ENCODE data around the gene DCLK2.

DCLK2 gene

GRCh38 chr4:150299816-150300215, 221.6 kb downstream of the DCLK2 start:
- Histone ChIP-seq H3K4me3 (ENCODE audit: low read length) (no peak overlapping the region), H3K4me1 (ENCODE audit: control insufficient read depth, insufficient read depth, low read length) (no peaks in the 10 kb centered on the region), H3K36me3 (ENCODE audit: control insufficient read depth, insufficient read depth, low read length) (no peaks in the 10 kb centered on the region), H3K27me3 (ENCODE audit: control insufficient read depth, insufficient read depth, low read length) (no peaks in the 10 kb centered on the region), H3K9me3 (ENCODE audit: control insufficient read depth, low read length) (no peaks in the 10 kb centered on the region), H3K9ac (ENCODE audit: low read length) (no peak overlapping the region)

- Histone ChIP-seq H3K9ac (ENCODE audit: low read length) (no peak overlapping the region), H3K4me3 (ENCODE audit: low read length) (no peak overlapping the region), H3K9me3 (ENCODE audit: control insufficient read depth, low read length) (no peaks in the 10 kb centered on the region), H3K36me3 (ENCODE audit: control insufficient read depth, insufficient read depth, low read length) (no peaks in the 10 kb centered on the region), H3K27me3 (ENCODE audit: control insufficient read depth, insufficient read depth, low read length) (no peaks in the 10 kb centered on the region), H3K4me1 (ENCODE audit: control insufficient read depth, insufficient read depth, low read length) (no peaks in the 10 kb centered on the region)
Observed at GRCh38 chr4:150302553-150302952, 224.3 kb downstream of the DCLK2 start.

- Histone ChIP-seq H3K27me3 (ENCODE audit: control insufficient read depth, insufficient read depth, low read length) (no peaks in the 10 kb centered on the region), H3K4me1 (ENCODE audit: control insufficient read depth, insufficient read depth, low read length) (no peaks in the 10 kb centered on the region), H3K36me3 (ENCODE audit: control insufficient read depth, insufficient read depth, low read length) (no peaks in the 10 kb centered on the region), H3K9me3 (ENCODE audit: control insufficient read depth, low read length) (no peaks in the 10 kb centered on the region), H3K4me3 (ENCODE audit: low read length) (no peak overlapping the region), H3K9ac (ENCODE audit: low read length) (no peak overlapping the region)
Observed at GRCh38 chr4:150305995-150306394, 227.8 kb downstream of the DCLK2 start.

DNA sequence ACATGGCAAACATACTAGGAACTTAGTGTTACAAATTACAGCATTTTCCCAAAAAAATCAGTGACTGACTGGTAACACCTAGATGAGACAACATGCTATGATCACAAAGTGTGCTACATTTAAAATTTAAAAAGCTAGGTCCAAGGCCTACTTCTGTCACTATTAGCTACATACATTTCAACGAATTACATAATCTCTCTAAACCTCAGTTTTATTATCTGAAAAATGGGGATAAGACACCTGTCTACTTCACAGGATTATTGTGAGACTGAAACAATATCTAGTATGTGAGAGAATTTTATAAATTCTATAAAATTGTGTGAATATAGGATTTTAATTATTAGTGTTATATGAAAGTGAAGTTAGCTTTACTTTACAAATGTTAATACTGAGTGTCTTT, 228.5 kb downstream of the DCLK2 start:
- no peaks in the 10 kb centered on the region for H3K36me3 ChIP-seq (ENCODE audit: control insufficient read depth, insufficient read depth, low read length)
- no peaks in the 10 kb centered on the region for H3K9me3 ChIP-seq (ENCODE audit: control insufficient read depth, low read length)
- H3K9ac ChIP-seq (ENCODE audit: low read length), result no peak overlapping the region
- no peaks in the 10 kb centered on the region for H3K4me1 ChIP-seq (ENCODE audit: control insufficient read depth, insufficient read depth, low read length)
- no peaks in the 10 kb centered on the region for H3K27me3 ChIP-seq (ENCODE audit: control insufficient read depth, insufficient read depth, low read length)
- no peak overlapping the region for H3K4me3 ChIP-seq (ENCODE audit: low read length)
